ENCODE results near the gene ANKRD63. TPM values are rescaled to one million over a fixed set of nuclear protein-coding genes. Genes with fewer than 3 reads are reported as not detected.
A peak's percentile ranks its signal among the peaks of the same experiment; 100 is the strongest.

Gene ANKRD63
- total and polyA plus RNA-seq, 2 of the 8 experiments (the other 6 are each of a cell fraction or from before 2014, with no cell fraction given) = 0.18 to 0.26 TPM

GRCh38 chr15:40320931-40321371 lies 38.1 kb upstream of the ANKRD63 start:
- Histone ChIP-seq H2AFZ (ENCODE audit: low read length) (no peak overlapping the region), H3K23me2 (ENCODE audit: low read depth, low read length) (peaks cover 11% of the 10 kb centered on the region; the same call in 1 of the 2 replicates), H3K9me3 (ENCODE audit: insufficient read depth in 2 of 2, low read depth in 1 of 2, low read length in 1 of 2) (no peaks in the 10 kb centered on the region), H3K4me3 (ENCODE audit: extremely low read depth in 1 of 4, insufficient read depth in 2 of 4, low read depth in 3 of 4, low read length in 4 of 4) (no peak overlapping the region), H3K4me1 (replicated peaks in 1 of 4; ENCODE audit: control insufficient read depth in 3 of 4, insufficient read depth in 4 of 4, low read length in 3 of 4) (peaks cover 5 to 23% (median 13%) of the 10 kb centered on the region in 4 experiments), H3K56ac (replicated peaks; ENCODE audit: insufficient read length, low read depth, low read length) (no peak overlapping the region), H3K27me3 (replicated peaks in 1 of 4; ENCODE audit: control insufficient read depth in 3 of 4, extremely low read depth in 1 of 4, insufficient read depth in 3 of 4, low read length in 3 of 4) (peaks cover 0 to 20% (median 9%) of the 10 kb centered on the region in 4 experiments; a peak in 4 of 7 replicates), H3K27ac (ENCODE audit: low read depth, low read length) (no peak overlapping the region), H3K36me3 (ENCODE audit: control insufficient read depth in 2 of 4, insufficient read depth in 4 of 4, low read length in 3 of 4) (peaks cover 0 to 4% (median 0%) of the 10 kb centered on the region in 4 experiments; a peak in 2 of 8 replicates), H3K4me2 (ENCODE audit: insufficient read depth in 1 of 2, low read depth in 2 of 2, low read length in 2 of 2) (no peak overlapping the region), H3K79me2 (ENCODE audit: control insufficient read depth in 1 of 2, insufficient read depth in 2 of 2, low read length in 2 of 2) (peaks cover 0 to 13% of the 10 kb centered on the region in 2 experiments; a peak in 3 of 4 replicates), H2BK12ac (ENCODE audit: low read depth, low read length) (no peak overlapping the region), H2BK20ac (ENCODE audit: low read length) (no peak overlapping the region), H2BK5ac (ENCODE audit: low read depth, low read length) (no peak overlapping the region), H4K8ac (ENCODE audit: extremely low read depth, insufficient read depth, low read length) (no peak overlapping the region), H3K79me1 (ENCODE audit: low read depth, low read length) (no peaks in the 10 kb centered on the region; the same call in 1 of the 2 replicates), H3K23ac (ENCODE audit: insufficient read length) (no peak overlapping the region), H2AK5ac (ENCODE audit: low read depth, low read length) (no peak overlapping the region), H4K5ac (ENCODE audit: insufficient read length, low read depth, low read length) (no peak overlapping the region), H3K9ac (replicated peaks in 1 of 4; ENCODE audit: extremely low read depth in 1 of 4, low read depth in 3 of 4, low read length in 3 of 4) (no peak overlapping the region), H4K91ac (replicated peaks; ENCODE audit: insufficient read length, low read length) (no peak overlapping the region), H2BK15ac (ENCODE audit: low read length) (no peak overlapping the region), H3K4ac (replicated peaks; ENCODE audit: insufficient read length, low read depth, low read length) (no peak overlapping the region), H3K14ac (ENCODE audit: insufficient read length) (no peak overlapping the region), H2BK120ac (replicated peaks; ENCODE audit: low read depth, low read length) (no peak overlapping the region), H4K20me1 (replicated peaks in 1 of 2; ENCODE audit: control insufficient read depth in 1 of 2, insufficient read depth in 2 of 2, low read length in 2 of 2) (no peaks in the 10 kb centered on the region), H3K18ac (ENCODE audit: extremely low read depth, low read length) (no peak overlapping the region)
- FAIRE-seq (peak; percentile 74), DNase-seq (ENCODE audit: low read depth in 1 of 2, low spot score in 2 of 2) (no peak)
- ChIA-PET CTCF (ENCODE audit: partially characterized antibody) (interaction anchor here (0.6 to 23.9 kb wide), 19 partner anchors 11 to 577 kb away, joined by 3 to 584 read pairs (median 8); partner anchors contain the start of genes ANKRD63, CCDC9B, PHGR1 and PLCB2), POLR2A (ENCODE audit: partially characterized antibody) (interaction anchor here (0.9 to 1.8 kb wide), 5 partner anchors 10 to 36 kb away, joined by 3 to 5 read pairs (median 4); partner anchors contain the start of gene CCDC9B)
- WGBS, 2 experiments (ENCODE audit: extremely low coverage in 1 of 2, insufficient coverage in 1 of 2, insufficient read length in 1 of 2, insufficient replicate concordance in 2 of 2, low coverage in 1 of 2, low lambda C conversion rate in 2 of 2, missing lambda C conversion rate in 1 of 2) = 2% methylated on average over 2 of the region's 2 CpGs; no CpG with 5 or more reads in 1 of the 2 experiments
- TF ChIP-seq SP2 (IDR thresholded peaks at IDR 0.05; ENCODE audit: low read length) = no peak
- no peak for TF ChIP-seq GABPA (IDR thresholded peaks at IDR 0.05; ENCODE audit: borderline replicate concordance, insufficient read depth, low read length)
- no peak for TF ChIP-seq HDAC2 (IDR thresholded peaks at IDR 0.05; ENCODE audit: borderline replicate concordance in 1 of 2, low read depth in 2 of 2, low read length in 2 of 2)
- TF ChIP-seq SIRT6 (IDR thresholded peaks at IDR 0.05; ENCODE audit: low read length) = no peak
- no peak for TF ChIP-seq TCF12 (IDR thresholded peaks at IDR 0.05; ENCODE audit: low read depth, low read length)
- TF ChIP-seq RBBP5 (IDR thresholded peaks at IDR 0.05; ENCODE audit: borderline replicate concordance, low read depth, low read length) = no peak
- TF ChIP-seq CTCF (IDR thresholded peaks at IDR 0.05; ENCODE audit: control extremely low read depth in 1 of 3, insufficient read depth in 1 of 3, low read depth in 1 of 3, low read length in 3 of 3) = peak; percentile 9 to 86 (median 81)
- TF ChIP-seq SRF (IDR thresholded peaks at IDR 0.05; ENCODE audit: low read depth, low read length) = no peak
- TF ChIP-seq NANOG (IDR thresholded peaks at IDR 0.05; ENCODE audit: insufficient read depth, low read depth, low read length, poor library complexity, severe bottlenecking) = peak; percentile 65
- TF ChIP-seq BRCA1 (IDR thresholded peaks at IDR 0.05; ENCODE audit: low read depth, low read length) = no peak

Data from H1 (cell line).